CD4-positive, alpha-beta T cell (primary cell): Measurements from ENCODE around the gene UNC5B. TPM values are rescaled to one million over a fixed set of nuclear protein-coding genes. Genes with fewer than 3 reads are reported as not detected.

Source experiments
- ATAC-seq: fragments of 200-7000 bp; cut with Tn5 transposase; one replicate; pipeline ENCODE4 v1.10.0; 2022; ENCODE audit warnings: mild to moderate bottlenecking; ENCODE audit not compliant: poor library complexity
- CTCF ChIA-PET: fragments of 350-600 bp; sonication (Branson Sonifier 250); formaldehyde crosslinking; loops from one replicate; lab custom pipeline; 2021; ENCODE audit warnings: antibody characterized with exemption, inconsistent platforms; lab: Charles Lee
- POLR2A ChIA-PET: fragments of 350-600 bp; sonication (Branson Sonifier 250); formaldehyde crosslinking; loops from one replicate; lab custom pipeline; 2021; ENCODE audit warnings: antibody characterized with exemption, inconsistent platforms; lab: Charles Lee
- DNase-seq, 14 experiments: peaks; one replicate each; pipeline ENCODE4 v3.0.0-alpha.2; 2013 to 2020; ENCODE audit warnings: mixed read lengths in 2 of 14
- H3K27ac ChIP-seq, 2 donors: one replicate each; pipeline versions ENCODE4 v1.5.1 to v1.7.0; 2013; ENCODE audit warnings: low read length in 2 of 2, low read depth in 1 of 2, mild to moderate bottlenecking in 1 of 2
- H3K27me3 ChIP-seq, 2 experiments: 1 replicate in 1 of 2; 2 replicates in 1 of 2; pipeline versions ENCODE4 v1.6.1 to v1.7.0; 2013; ENCODE audit warnings: low read length in 2 of 2, control low read depth in 1 of 2, mild to moderate bottlenecking in 1 of 2, moderate library complexity in 1 of 2; ENCODE audit not compliant: insufficient read depth in 2 of 2, control insufficient read depth in 1 of 2
- H3K36me3 ChIP-seq: one replicate; pipeline ENCODE4 v1.6.1; 2013; ENCODE audit warnings: low read length, control low read depth; ENCODE audit not compliant: insufficient read depth
- H3K4me1 ChIP-seq: one replicate; pipeline ENCODE4 v1.6.1; 2013; ENCODE audit warnings: low read length, control low read depth; ENCODE audit not compliant: insufficient read depth
- H3K4me3 ChIP-seq: one replicate; pipeline ENCODE4 v1.5.1; 2013; ENCODE audit warnings: mild to moderate bottlenecking, low read length, moderate library complexity
- H3K9me3 ChIP-seq, 2 experiments: 1 replicate in 1 of 2; 2 replicates in 1 of 2; pipeline versions ENCODE4 v1.6.1 to v1.7.0; 2013; ENCODE audit warnings: low read length in 2 of 2, mild to moderate bottlenecking in 2 of 2, control low read depth in 1 of 2, moderate library complexity in 1 of 2; ENCODE audit not compliant: control insufficient read depth in 1 of 2, insufficient read depth in 1 of 2
- H3K27ac Mint-ChIP-seq: one replicate; pipeline ENCODE4 v1.8.0; 2020; ENCODE audit warnings: mixed read lengths
- H3K27me3 Mint-ChIP-seq: one replicate; pipeline ENCODE4 v1.8.0; 2021; ENCODE audit warnings: mixed read lengths
- H3K36me3 Mint-ChIP-seq: one replicate; pipeline ENCODE4 v1.8.0; 2021; ENCODE audit warnings: low read depth, mixed read lengths
- H3K4me1 Mint-ChIP-seq: one replicate; pipeline ENCODE4 v1.8.0; 2021; ENCODE audit warnings: low read depth, mixed read lengths
- H3K4me3 Mint-ChIP-seq: one replicate; pipeline ENCODE4 v1.8.0; 2020; ENCODE audit warnings: mild to moderate bottlenecking, mixed read lengths
- H3K9me3 Mint-ChIP-seq: one replicate; pipeline ENCODE4 v1.8.0; 2020; ENCODE audit warnings: mixed read lengths
- CTCF ChIP-seq: fragments of 200-600 bp; IDR thresholded peaks from one replicate; pipeline ENCODE4 v1.8.0; 2022; ENCODE audit warnings: antibody characterized with exemption, mild to moderate bottlenecking
- intact Hi-C, 2 experiments: fragments of 100-400 bp; cut with DNase I in 1 of 2; cut with micrococcal nuclease in 1 of 2; formaldehyde crosslinking; loops; one replicate each; pipeline versions ENCODE4 v1.15.1 to v1.9.0; 2023 to 2025; cut with DNase I, micrococcal nuclease
- total RNA-seq, 174 experiments: library from RNA in 2 of 174; stranded (reverse) in 2 of 174; gene quantifications; one replicate each; pipeline ENCODE4 v1.2.3 and lab custom pipeline; 2021 to 2026

The UNC5B gene
- total RNA-seq, 2 experiments from 2014 or later, result 0.03 TPM; not detected in 1

DNA sequence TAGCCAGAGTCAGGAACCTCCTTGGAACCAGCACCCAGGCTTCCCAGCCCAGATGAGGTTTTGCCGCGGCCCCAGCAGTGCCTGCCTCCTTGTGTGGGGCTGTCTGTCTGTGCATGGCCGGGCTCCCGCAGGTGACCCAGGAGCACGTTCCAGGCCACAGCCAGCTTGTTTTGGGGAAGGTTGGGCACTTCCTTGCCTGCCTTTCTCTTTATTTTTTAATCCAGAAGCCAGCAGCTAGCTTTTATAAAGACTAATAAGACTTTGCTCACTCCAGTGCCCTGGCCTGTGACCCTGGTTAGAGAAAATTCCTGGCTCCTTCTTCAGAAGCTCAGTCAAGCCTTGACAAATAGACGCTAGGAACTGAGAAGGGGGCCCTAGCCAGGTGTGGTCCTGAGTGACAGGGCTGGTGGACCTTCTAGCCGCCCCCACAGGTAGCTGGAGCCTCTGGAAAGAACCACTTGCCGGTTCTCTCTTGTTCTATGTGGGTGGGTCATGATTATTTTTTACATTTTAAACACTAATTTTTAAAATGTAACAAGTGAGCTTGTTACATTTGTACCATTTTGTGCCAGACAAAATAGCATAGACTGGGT lies 107.5 kb downstream of the UNC5B start:
- TF ChIP-seq CTCF, result no peak
- DNase-seq (no peak), ATAC-seq (no peak)
- Mint-ChIP-seq H3K27me3 (no peaks in the 10 kb centered on the region), H3K9me3 (no peaks in the 10 kb centered on the region), H3K36me3 (peaks cover 25% of the 10 kb centered on the region), H3K4me3 (peak overlapping the region; percentile 97), H3K4me1 (peaks cover 36% of the 10 kb centered on the region), H3K27ac (peak overlapping the region; percentile 66)
- no peaks in the 10 kb centered on the region for H3K9me3 ChIP-seq
- peaks cover 19% of the 10 kb centered on the region for H3K36me3 ChIP-seq
- H3K27ac ChIP-seq, result no peak overlapping the region
- no peaks in the 10 kb centered on the region for H3K27me3 ChIP-seq
- peak overlapping the region; percentile 88 for H3K4me3 ChIP-seq
- H3K4me1 ChIP-seq, result peaks cover 28% of the 10 kb centered on the region
- intact Hi-C loops, result loop anchor here (5.0 to 10.0 kb wide), 4 partner anchors 55 to 1015 kb away; no protein-coding TSS in a partner anchor
- ChIA-PET POLR2A (interaction anchor here (0.9 to 2.4 kb wide), 6 partner anchors 9 to 531 kb away, joined by 3 to 8 read pairs (median 4); partner anchors contain the start of gene PSAP), CTCF (interaction anchor here (0.8 to 2.5 kb wide), 12 partner anchors 9 to 576 kb away, joined by 3 to 11 read pairs (median 4); partner anchors contain the start of gene VSIR)

DNA sequence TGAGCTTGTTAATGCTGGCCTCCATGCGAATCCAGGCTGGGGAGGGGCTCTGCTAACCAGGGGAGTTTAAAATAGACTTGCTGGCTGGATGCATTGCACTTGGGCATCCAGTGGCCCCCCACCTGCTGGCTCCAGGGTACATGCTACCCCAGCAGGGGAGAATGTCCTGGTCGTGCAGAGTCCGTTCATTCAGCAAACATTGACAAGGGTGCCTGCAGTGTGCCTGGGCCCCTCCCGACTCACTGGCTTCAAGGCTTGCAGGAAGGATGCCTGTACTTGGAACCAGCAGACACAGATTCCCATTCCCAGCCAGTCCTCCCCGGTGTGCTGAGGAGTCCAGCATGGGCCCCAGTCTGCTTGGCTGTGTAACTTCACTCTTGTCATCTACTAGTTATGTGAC lies 108.2 kb downstream of the UNC5B start:
- ChIA-PET CTCF (interaction anchor here (0.8 to 2.5 kb wide), 4 partner anchors 56 to 491 kb away, joined by 3 to 8 read pairs (median 4); no protein-coding TSS in a partner anchor), POLR2A (interaction anchor here (0.9 to 2.4 kb wide), 3 partner anchors 11 to 531 kb away, joined by 3 to 6 read pairs (median 3); partner anchors contain the start of gene PSAP)
- Mint-ChIP-seq H3K9me3 (no peaks in the 10 kb centered on the region), H3K4me3 (peak overlapping the region; percentile 97), H3K27ac (no peak overlapping the region), H3K36me3 (peaks cover 30% of the 10 kb centered on the region), H3K4me1 (peaks cover 34% of the 10 kb centered on the region), H3K27me3 (no peaks in the 10 kb centered on the region)
- Histone ChIP-seq H3K4me3 (no peak overlapping the region), H3K36me3 (peaks cover 24% of the 10 kb centered on the region), H3K9me3 (no peaks in the 10 kb centered on the region), H3K4me1 (peaks cover 28% of the 10 kb centered on the region), H3K27me3 (no peaks in the 10 kb centered on the region), H3K27ac (no peak overlapping the region)
- no peak for ATAC-seq
- TF ChIP-seq CTCF, result no peak
- intact Hi-C loops, result no loop called here
- no peak for DNase-seq

DNA sequence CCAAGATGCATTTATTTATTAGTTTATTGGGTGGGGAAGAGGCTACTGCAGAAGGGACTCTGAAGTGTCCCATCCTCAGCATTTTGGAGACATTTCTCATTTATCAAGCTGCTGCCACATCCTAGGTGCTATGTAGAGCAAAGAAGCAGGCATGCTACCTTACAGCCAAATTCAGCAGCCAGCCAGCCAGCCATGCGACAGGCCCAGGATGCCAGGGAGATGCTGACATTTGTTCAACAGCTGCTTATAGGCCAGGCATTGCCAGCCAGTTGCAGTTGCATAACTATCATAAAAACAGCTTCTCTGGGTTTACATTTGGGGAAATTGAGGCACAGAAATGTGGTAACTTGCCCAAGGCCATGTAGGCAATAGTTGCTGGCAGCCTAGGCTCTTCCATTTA lies 109.0 kb downstream of the UNC5B start:
- Mint-ChIP-seq H3K27ac (no peak overlapping the region), H3K27me3 (no peaks in the 10 kb centered on the region), H3K4me1 (peaks cover 31% of the 10 kb centered on the region), H3K9me3 (no peaks in the 10 kb centered on the region), H3K4me3 (no peak overlapping the region), H3K36me3 (peaks cover 30% of the 10 kb centered on the region)
- Histone ChIP-seq H3K27ac (no peak overlapping the region), H3K4me1 (peaks cover 28% of the 10 kb centered on the region), H3K36me3 (peaks cover 30% of the 10 kb centered on the region), H3K9me3 (no peaks in the 10 kb centered on the region), H3K4me3 (no peak overlapping the region), H3K27me3 (no peaks in the 10 kb centered on the region)
- POLR2A ChIA-PET, result no interaction called here
- no peak for ATAC-seq
- intact Hi-C loops, result no loop called here
- no peak for DNase-seq
- no peak for TF ChIP-seq CTCF
- CTCF ChIA-PET, result no interaction called here
